ENCODE data around the gene SPACA9. TPM values are rescaled to one million over a fixed set of nuclear protein-coding genes. Genes with fewer than 3 reads are reported as not detected.

SPACA9 gene
- total RNA-seq, 1 donor from 2014 or later, result 3.9 TPM

DNA sequence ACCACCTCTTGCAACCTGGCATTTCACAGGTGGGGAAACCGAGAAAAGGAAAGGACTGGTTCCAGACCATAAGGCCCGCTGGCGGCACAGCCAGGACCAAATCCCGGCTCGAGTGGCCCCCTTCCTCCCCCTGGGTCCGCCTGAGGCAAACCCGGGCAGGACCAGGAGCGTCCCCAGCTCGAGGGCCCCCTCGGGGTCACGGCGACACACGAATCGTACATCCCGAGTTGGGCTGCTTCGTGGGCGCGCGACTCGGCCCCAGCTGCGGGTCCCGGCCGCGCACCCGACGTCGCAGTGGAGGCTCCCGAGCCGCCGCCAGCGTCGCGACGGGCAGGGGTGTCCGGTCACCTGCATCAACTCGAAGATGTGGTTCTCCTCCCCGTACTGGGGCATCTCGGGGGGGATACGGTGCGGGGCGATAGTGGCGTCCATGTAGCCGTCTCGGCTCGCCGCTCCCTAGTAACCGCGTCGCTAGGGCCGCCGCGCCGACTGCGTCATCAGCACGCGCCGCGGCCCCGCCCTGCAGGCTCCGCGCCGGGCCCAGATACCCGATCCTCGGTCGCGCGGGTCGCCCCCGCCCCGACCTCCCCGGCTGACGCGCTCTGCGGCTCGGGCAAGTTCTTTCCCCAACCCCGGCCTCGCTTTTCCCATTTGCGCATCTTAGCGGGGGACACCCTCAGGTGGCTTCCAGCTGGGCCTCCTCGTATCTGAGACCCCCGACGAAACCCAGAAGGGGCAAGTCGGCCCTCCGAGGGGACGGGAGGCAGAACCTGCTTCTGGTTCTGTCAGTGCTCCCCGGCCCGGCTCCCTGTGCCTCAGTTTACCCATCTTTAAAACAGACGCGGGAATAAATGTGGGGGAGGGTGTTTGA, 639 bp upstream of the SPACA9 start, which contains the start of gene AK8:
TSS of gene AK8 (minus strand) at position 461 of the 871 bp plus-strand sequence. CDS start at position 432, 29 bp downstream.
- Mint-ChIP-seq H3K4me3 (ENCODE audit: unreplicated experiment) (peak within 1 kb of the TSS; percentile 84), H3K9me3 (ENCODE audit: unreplicated experiment) (peaks cover 2% of the 10 kb centered on the region), H3K27ac (ENCODE audit: unreplicated experiment) (peak within 1 kb of the TSS; percentile 26), H3K36me3 (ENCODE audit: low read depth, unreplicated experiment) (no peaks in the 10 kb centered on the region), H3K27me3 (ENCODE audit: low read depth, unreplicated experiment) (peaks cover 21% of the 10 kb centered on the region), H3K4me1 (ENCODE audit: low read depth, unreplicated experiment) (peaks cover 3% of the 10 kb centered on the region)
- Histone ChIP-seq H3K9me3 (ENCODE audit: insufficient read depth, low read depth, low read length) (no peaks in the 10 kb centered on the region), H3K79me2 (ENCODE audit: insufficient read depth, low read length) (no peaks in the 10 kb centered on the region), H4K20me1 (ENCODE audit: insufficient read depth, low read length) (no peaks in the 10 kb centered on the region), H3K36me3 (ENCODE audit: insufficient read depth, low read length) (no peaks in the 10 kb centered on the region), H3K27me3 (ENCODE audit: insufficient read depth, low read length) (no peaks in the 10 kb centered on the region), H3K4me3 (ENCODE audit: insufficient read depth, low read depth, low read length) (peak within 1 kb of the TSS; percentile 80), H2AFZ (ENCODE audit: low read depth, low read length) (peak within 1 kb of the TSS; percentile 100), H3K27ac (ENCODE audit: low read depth, low read length) (peak within 1 kb of the TSS; percentile 62), H3K9ac (ENCODE audit: low read length) (peak within 1 kb of the TSS; percentile 95), H3K4me2 (ENCODE audit: low read length) (peak within 1 kb of the TSS; percentile 92), H3K4me1 (ENCODE audit: insufficient read depth, low read length) (no peaks in the 10 kb centered on the region)
- TF ChIP-seq, protein P1, sequence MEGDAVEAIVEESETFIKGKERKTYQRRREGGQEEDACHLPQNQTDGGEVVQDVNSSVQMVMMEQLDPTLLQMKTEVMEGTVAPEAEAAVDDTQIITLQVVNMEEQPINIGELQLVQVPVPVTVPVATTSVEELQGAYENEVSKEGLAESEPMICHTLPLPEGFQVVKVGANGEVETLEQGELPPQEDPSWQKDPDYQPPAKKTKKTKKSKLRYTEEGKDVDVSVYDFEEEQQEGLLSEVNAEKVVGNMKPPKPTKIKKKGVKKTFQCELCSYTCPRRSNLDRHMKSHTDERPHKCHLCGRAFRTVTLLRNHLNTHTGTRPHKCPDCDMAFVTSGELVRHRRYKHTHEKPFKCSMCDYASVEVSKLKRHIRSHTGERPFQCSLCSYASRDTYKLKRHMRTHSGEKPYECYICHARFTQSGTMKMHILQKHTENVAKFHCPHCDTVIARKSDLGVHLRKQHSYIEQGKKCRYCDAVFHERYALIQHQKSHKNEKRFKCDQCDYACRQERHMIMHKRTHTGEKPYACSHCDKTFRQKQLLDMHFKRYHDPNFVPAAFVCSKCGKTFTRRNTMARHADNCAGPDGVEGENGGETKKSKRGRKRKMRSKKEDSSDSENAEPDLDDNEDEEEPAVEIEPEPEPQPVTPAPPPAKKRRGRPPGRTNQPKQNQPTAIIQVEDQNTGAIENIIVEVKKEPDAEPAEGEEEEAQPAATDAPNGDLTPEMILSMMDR (IDR thresholded peaks at IDR 0.05; ENCODE audit: insufficient read depth, low read depth, low read length), result no peak
- TF ChIP-seq EZH2 (IDR thresholded peaks at IDR 0.05; ENCODE audit: insufficient read depth, low read length), result peak; percentile 41
- FAIRE-seq (no peak), DNase-seq (ENCODE audit: low read depth) (peak; percentile 47)

DNA sequence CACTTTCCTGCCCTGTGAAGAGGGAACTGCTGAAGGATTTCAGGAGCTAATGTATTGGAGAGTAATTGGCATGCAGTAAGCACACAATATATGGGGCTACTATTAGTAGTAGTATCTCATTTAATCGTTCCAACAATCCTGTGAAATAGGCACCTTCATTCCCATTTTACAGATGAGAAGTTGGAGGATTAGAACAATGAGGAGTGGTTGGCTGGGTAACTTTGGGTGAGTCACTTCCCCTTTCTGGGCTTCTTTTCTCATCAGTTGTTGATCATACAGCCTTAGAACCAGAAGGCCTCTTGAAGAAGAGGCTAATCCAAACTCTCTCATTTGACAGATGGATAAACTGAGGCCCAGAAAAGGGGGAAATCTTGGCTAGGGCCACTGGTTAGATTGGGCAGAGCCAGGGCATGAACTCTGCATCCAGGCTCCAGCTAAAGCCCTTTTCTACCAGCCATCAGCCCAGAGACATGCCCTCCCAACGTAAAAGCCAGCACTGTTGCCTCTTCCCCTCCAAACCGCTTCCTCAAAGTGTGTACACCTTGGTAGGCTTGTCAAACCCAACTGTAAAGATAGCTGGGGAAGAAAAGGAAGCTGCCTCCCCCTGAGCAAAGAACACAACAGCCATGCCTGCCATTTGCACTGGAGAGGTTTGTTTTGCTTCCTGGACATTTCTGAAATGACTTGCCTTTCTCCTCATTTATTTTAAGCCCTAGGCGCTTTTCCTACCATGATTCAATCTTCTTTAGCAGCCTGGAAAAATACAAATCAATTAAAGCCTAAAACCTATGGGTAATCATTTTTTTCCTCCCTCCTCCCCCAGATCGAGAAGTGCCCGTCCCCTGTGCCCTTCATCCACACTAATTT, 992 bp downstream of the SPACA9 start:
- DNase-seq (ENCODE audit: low read depth) (no peak), FAIRE-seq (no peak)
- H3K4me1 Mint-ChIP-seq (ENCODE audit: low read depth, unreplicated experiment), result peaks cover 3% of the 10 kb centered on the region
- Histone ChIP-seq H2AFZ (ENCODE audit: low read depth, low read length) (no peak overlapping the region), H3K4me3 (ENCODE audit: insufficient read depth, low read depth, low read length) (no peak overlapping the region), H4K20me1 (ENCODE audit: insufficient read depth, low read length) (no peaks in the 10 kb centered on the region), H3K4me2 (ENCODE audit: low read length) (peak overlapping the region; percentile 92), H3K4me1 (ENCODE audit: insufficient read depth, low read length) (no peaks in the 10 kb centered on the region), H3K9me3 (ENCODE audit: insufficient read depth, low read depth, low read length) (no peaks in the 10 kb centered on the region), H3K79me2 (ENCODE audit: insufficient read depth, low read length) (no peaks in the 10 kb centered on the region), H3K27me3 (ENCODE audit: insufficient read depth, low read length) (no peaks in the 10 kb centered on the region), H3K27ac (ENCODE audit: low read depth, low read length) (no peak overlapping the region), H3K36me3 (ENCODE audit: insufficient read depth, low read length) (no peaks in the 10 kb centered on the region), H3K9ac (ENCODE audit: low read length) (no peak overlapping the region)
- H3K27me3 Mint-ChIP-seq (ENCODE audit: low read depth, unreplicated experiment), result peaks cover 18% of the 10 kb centered on the region
- TF ChIP-seq, protein P1 (IDR thresholded peaks at IDR 0.05; ENCODE audit: insufficient read depth, low read depth, low read length), result no peak
- TF ChIP-seq EZH2 (IDR thresholded peaks at IDR 0.05; ENCODE audit: insufficient read depth, low read length), result no peak
- H3K9me3 Mint-ChIP-seq (ENCODE audit: unreplicated experiment), result no peaks in the 10 kb centered on the region
- H3K36me3 Mint-ChIP-seq (ENCODE audit: low read depth, unreplicated experiment), result peaks cover 5% of the 10 kb centered on the region
- no peak overlapping the region for H3K27ac Mint-ChIP-seq (ENCODE audit: unreplicated experiment)
- peak overlapping the region; percentile 84 for H3K4me3 Mint-ChIP-seq (ENCODE audit: unreplicated experiment)
